ENCODE measurements around the gene KRT16. TPM values are rescaled to one million over a fixed set of nuclear protein-coding genes. Genes with fewer than 3 reads are reported as not detected.

Gene KRT16
- total and polyA plus RNA-seq, 2 of the 8 experiments (the other 6 are each of a cell fraction or from before 2014, with no cell fraction given) = not detected

- TF ChIP-seq CHD7 (IDR thresholded peaks at IDR 0.05; ENCODE audit: insufficient replicate concordance, low read length) (no peak), CREB1 (IDR thresholded peaks at IDR 0.05) (no peak), GABPA (IDR thresholded peaks at IDR 0.05; ENCODE audit: borderline replicate concordance, insufficient read depth, low read length) (no peak), KDM5A (IDR thresholded peaks at IDR 0.05; ENCODE audit: low read length) (no peak), SIN3A (conservative IDR thresholded peaks at IDR 0.05 in 1 of 2, IDR thresholded peaks at IDR 0.05 in 1 of 2; ENCODE audit: low read depth in 1 of 2, low read length in 2 of 2) (no peak), JUN (IDR thresholded peaks at IDR 0.05; ENCODE audit: low read depth, low read length) (no peak), CTBP2 (IDR thresholded peaks at IDR 0.05; ENCODE audit: borderline replicate concordance, insufficient read depth, insufficient read length, low read length) (no peak)
These were observed 40.8 kb downstream of the KRT16 start, which contains the start of gene KRT9 (continued) for GRCh38 chr17:41571561-41572434.

All from H1 (cell line).